ENCODE data around the gene AGBL5. TPM values are rescaled to one million over a fixed set of nuclear protein-coding genes. Genes with fewer than 3 reads are reported as not detected.

The AGBL5 gene
- total and polyA plus RNA-seq, 2 of the 13 experiments (the other 11 are each of a cell fraction or from before 2014, with no cell fraction given) = 55.9 to 73.3 TPM

DNA sequence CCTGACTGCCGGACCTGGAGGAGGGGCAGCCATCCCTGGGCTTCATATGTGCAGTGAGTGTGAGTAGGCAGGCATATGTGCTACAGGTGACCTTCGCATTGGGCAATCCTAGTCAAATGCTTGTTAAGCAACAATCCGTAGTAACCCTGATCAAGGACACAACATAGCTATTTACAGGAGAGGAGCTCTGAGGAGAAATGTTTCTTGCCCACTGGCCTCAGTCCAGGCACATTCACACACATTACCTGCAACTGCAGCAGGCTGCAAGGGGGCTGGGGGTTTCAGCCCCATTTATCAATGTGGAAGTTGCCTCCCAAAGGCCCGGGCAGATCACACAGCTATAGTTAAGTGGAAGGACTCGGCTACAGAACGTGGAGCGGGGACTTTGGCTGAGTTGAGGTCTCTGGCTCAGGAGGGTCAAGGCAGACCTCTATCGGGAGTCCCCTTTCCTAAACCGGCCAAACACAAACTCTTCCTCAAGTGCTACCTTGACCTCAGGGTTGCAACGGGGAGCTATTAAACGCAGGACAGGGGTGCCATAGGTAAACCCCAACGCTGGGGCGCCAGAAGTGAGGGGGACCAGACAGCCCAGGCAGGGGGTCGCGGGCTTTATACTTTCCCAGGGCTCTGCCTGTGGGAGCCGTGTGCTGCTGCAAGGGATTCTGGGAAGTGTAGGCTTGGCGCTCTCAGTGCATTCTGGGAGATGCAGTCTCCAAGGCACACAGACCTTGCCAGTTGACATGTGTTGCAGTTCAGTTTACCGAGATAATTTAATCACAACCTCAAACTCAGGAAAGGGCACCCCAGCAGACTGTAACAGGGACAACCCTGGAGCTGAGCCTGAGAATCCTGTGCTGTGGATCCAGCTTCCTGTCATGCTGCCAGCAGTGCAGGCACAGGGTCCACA lies 44.5 kb downstream of the AGBL5 start (continued):
- TF ChIP-seq, protein P1, sequence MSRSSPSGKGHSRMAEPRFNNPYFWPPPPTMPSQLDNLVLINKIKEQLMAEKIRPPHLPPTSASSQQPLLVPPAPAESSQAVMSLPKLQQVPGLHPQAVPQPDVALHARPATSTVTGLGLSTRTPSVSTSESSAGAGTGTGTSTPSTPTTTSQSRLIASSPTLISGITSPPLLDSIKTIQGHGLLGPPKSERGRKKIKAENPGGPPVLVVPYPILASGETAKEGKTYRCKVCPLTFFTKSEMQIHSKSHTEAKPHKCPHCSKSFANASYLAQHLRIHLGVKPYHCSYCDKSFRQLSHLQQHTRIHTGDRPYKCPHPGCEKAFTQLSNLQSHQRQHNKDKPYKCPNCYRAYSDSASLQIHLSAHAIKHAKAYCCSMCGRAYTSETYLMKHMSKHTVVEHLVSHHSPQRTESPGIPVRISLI (CRISPR knock-in tag; IDR thresholded peaks at IDR 0.05; ENCODE audit: borderline replicate concordance) = no peak; the same call in 1 of the 2 replicates
- no peak; the same call in 1 of the 2 replicates for TF ChIP-seq ZNF570 (CRISPR knock-in tag; IDR thresholded peaks at IDR 0.05; ENCODE audit: borderline replicate concordance)
- TF ChIP-seq ZNF33A (CRISPR knock-in tag; IDR thresholded peaks at IDR 0.05; ENCODE audit: borderline replicate concordance) = no peak
- peak; percentile 59 for TF ChIP-seq IRX3 (CRISPR knock-in tag; IDR thresholded peaks at IDR 0.05; ENCODE audit: borderline replicate concordance, low read depth)
- no peak for TF ChIP-seq MBD4 (IDR thresholded peaks at IDR 0.05; ENCODE audit: borderline replicate concordance, low read length)
- TF ChIP-seq HIVEP1 (CRISPR knock-in tag; IDR thresholded peaks at IDR 0.05) = peak; percentile 68; the same call in 1 of the 2 replicates
- TF ChIP-seq ZNF318 (CRISPR knock-in tag; IDR thresholded peaks at IDR 0.05) = peak; percentile 92; the same call in 1 of the 2 replicates
- TF ChIP-seq, protein P2, sequence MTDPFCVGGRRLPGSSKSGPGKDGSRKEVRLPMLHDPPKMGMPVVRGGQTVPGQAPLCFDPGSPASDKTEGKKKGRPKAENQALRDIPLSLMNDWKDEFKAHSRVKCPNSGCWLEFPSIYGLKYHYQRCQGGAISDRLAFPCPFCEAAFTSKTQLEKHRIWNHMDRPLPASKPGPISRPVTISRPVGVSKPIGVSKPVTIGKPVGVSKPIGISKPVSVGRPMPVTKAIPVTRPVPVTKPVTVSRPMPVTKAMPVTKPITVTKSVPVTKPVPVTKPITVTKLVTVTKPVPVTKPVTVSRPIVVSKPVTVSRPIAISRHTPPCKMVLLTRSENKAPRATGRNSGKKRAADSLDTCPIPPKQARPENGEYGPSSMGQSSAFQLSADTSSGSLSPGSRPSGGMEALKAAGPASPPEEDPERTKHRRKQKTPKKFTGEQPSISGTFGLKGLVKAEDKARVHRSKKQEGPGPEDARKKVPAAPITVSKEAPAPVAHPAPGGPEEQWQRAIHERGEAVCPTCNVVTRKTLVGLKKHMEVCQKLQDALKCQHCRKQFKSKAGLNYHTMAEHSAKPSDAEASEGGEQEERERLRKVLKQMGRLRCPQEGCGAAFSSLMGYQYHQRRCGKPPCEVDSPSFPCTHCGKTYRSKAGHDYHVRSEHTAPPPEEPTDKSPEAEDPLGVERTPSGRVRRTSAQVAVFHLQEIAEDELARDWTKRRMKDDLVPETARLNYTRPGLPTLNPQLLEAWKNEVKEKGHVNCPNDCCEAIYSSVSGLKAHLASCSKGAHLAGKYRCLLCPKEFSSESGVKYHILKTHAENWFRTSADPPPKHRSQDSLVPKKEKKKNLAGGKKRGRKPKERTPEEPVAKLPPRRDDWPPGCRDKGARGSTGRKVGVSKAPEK (CRISPR knock-in tag; IDR thresholded peaks at IDR 0.05; ENCODE audit: borderline replicate concordance) = peak; percentile 27; the same call in 1 of the 2 replicates
- TF ChIP-seq ZBTB42 (CRISPR knock-in tag; IDR thresholded peaks at IDR 0.05) = peak; percentile 83; the same call in 1 of the 2 replicates
- peak; percentile 97 for TF ChIP-seq ARID3A (IDR thresholded peaks at IDR 0.05; ENCODE audit: low read depth, low read length)
- peak; percentile 15; the same call in 1 of the 2 replicates for TF ChIP-seq MTF2 (CRISPR knock-in tag; IDR thresholded peaks at IDR 0.05; ENCODE audit: borderline replicate concordance)

All from HepG2 (cell line).